ENCODE results near the gene CAPRIN1. TPM values are rescaled to one million over a fixed set of nuclear protein-coding genes. Genes with fewer than 3 reads are reported as not detected.

Gene CAPRIN1
- total RNA-seq, 1 experiment from 2014 or later: 287 TPM

DNA sequence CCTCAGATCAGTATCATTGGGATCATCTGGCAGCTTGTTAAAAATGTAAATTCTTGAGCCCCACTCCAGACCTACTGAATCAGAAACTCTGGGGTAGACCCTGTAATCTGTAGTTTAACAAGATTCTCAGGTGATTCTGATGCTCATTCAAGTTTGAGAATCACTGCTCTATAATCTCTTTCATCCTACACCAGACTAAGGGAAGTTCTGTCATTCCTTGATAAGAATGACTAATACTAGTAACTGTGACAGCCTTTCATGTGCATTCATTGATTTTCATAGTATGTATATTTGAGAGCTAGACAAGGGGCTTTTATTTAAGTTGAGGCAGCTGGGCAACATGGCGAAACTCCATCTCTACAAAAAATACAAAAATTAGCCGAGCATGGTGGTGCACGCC, 83.9 kb downstream of the CAPRIN1 start:
- Histone ChIP-seq H3K9me3 (replicated peaks) (no peaks in the 10 kb centered on the region), H3K36me3 (peaks cover 34% of the 10 kb centered on the region), H3K27me3 (no peaks in the 10 kb centered on the region), H3K27ac (no peak overlapping the region), H3K4me3 (no peak overlapping the region), H3K4me1 (no peaks in the 10 kb centered on the region)
- DNase-seq: no peak

DNA sequence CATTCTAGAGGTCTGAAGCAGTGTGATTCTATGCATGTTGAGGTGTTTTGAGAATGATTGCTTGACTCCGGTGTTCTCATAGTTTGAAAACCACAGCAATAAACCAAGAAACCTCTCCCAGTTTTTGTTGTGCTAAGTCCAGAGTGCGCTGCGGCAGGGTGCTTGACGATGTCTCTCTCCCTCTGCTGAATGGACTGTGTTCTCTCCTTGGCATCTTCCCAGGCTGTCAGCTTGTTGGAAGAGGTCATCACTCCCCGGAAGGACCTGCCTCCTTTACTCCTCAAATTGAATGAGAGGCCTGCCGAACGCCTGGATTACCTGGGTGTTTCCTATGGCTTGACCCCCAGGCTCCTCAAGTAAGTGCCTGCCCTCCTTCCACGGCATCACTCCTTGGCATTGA, 84.9 kb downstream of the CAPRIN1 start:
- Histone ChIP-seq H3K9me3 (replicated peaks) (no peaks in the 10 kb centered on the region), H3K4me1 (no peaks in the 10 kb centered on the region)

DNA sequence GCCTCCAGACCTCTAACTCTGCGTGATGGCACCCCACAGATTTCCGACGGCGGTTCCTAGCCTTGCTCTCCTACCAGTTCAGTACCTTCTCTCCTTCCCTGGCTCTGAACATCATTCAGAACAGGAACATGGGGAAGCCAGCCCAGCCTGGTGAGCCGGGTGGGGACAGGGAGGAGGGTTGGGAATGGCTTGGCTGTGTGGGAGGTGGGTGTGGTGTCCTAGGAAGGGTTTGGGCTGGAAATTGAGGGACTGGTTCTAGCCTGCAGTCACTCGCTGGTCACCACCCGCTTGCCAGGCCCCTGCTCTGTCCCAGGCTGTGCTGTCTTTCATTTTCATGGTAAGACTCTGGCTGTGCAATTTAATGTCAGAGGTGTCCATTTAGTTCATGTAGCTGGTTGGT, 87.8 kb downstream of the CAPRIN1 start:
- H3K9me3 ChIP-seq (replicated peaks): no peaks in the 10 kb centered on the region
- H3K4me1 ChIP-seq: no peaks in the 10 kb centered on the region
- peaks cover 61% of the 10 kb centered on the region for H3K36me3 ChIP-seq
- H3K4me3 ChIP-seq: no peak overlapping the region
- H3K27ac ChIP-seq: no peak overlapping the region
- DNase-seq: no peak
- H3K27me3 ChIP-seq: no peaks in the 10 kb centered on the region

More for the DNA sequence above, 84.9 kb downstream of the CAPRIN1 start:
- Histone ChIP-seq H3K4me3 (no peak overlapping the region), H3K27me3 (no peaks in the 10 kb centered on the region), H3K27ac (no peak overlapping the region), H3K36me3 (peaks cover 43% of the 10 kb centered on the region)
- no peak for DNase-seq

DNA sequence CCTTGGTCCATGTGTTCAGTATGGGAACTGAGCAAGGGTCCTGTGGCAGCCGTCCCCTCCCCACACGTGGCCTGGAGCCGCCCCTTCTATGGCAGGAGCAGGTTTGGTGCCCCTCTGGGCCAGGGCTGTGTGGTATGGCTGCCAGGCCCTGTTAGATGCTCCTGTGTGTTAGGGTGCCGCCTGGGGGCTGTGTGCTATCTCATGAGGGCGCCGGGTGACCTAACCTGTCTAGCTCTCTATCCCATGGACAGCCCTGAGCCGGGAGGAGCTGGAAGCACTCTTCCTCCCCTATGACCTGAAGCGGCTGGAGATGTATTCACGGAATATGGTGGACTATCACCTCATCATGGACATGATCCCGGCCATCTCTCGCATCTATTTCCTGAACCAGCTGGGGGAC, 88.6 kb downstream of the CAPRIN1 start:
- no peak overlapping the region for H3K27ac ChIP-seq
- no peaks in the 10 kb centered on the region for H3K9me3 ChIP-seq (replicated peaks)
- peaks cover 59% of the 10 kb centered on the region for H3K36me3 ChIP-seq
- DNase-seq: no peak
- no peaks in the 10 kb centered on the region for H3K4me1 ChIP-seq
- no peak overlapping the region for H3K4me3 ChIP-seq
- no peaks in the 10 kb centered on the region for H3K27me3 ChIP-seq

DNA sequence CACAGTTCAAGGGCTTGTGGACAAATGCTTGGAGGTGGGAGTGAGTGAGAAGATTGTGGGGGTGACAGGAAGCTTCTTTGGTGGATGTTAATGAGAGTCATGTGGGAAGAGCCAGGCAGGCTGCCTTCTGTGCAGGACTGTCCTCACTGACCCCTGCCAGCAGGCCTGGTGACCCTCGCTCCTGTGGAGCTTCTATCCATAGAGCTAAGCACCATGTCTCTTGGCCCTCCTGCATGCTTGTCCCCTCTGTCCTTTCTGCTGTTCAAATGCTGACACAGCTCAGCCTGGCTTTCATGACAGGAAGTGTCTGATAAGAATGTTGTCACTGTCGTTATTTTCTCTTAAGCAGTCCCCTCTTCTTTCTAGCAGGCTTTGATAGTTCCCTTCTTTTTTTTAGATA, 91.5 kb downstream of the CAPRIN1 start:
- H3K27me3 ChIP-seq: no peaks in the 10 kb centered on the region
- no peaks in the 10 kb centered on the region for H3K9me3 ChIP-seq (replicated peaks)
- no peak for DNase-seq
- no peak overlapping the region for H3K27ac ChIP-seq
- H3K4me3 ChIP-seq: no peak overlapping the region
- H3K4me1 ChIP-seq: no peaks in the 10 kb centered on the region
- peaks cover 53% of the 10 kb centered on the region for H3K36me3 ChIP-seq

DNA sequence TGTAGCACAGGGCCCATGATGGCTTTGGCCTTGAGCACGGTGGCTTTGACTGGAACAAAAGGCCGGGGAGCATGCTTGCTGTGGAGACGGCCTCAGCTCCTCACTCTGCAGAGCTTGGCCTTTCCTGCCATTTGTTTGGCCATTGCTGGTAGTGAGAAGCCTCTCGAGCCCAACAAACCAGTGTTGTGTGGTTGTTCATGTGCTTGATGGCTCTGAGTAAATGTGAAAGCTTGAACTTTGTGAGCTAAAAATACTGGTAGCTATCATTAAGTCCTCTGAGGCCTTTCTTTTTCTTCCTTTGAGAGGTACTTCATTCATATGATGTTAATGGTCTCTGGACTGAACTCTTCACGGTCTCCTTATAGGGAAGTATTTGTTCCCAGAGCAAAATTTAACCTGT, 93.5 kb downstream of the CAPRIN1 start:
- H3K4me3 ChIP-seq: no peak overlapping the region
- no peak overlapping the region for H3K27ac ChIP-seq
- peaks cover 57% of the 10 kb centered on the region for H3K36me3 ChIP-seq
- no peak for DNase-seq
- H3K9me3 ChIP-seq (replicated peaks): no peaks in the 10 kb centered on the region
- no peaks in the 10 kb centered on the region for H3K4me1 ChIP-seq
- H3K27me3 ChIP-seq: no peaks in the 10 kb centered on the region

DNA sequence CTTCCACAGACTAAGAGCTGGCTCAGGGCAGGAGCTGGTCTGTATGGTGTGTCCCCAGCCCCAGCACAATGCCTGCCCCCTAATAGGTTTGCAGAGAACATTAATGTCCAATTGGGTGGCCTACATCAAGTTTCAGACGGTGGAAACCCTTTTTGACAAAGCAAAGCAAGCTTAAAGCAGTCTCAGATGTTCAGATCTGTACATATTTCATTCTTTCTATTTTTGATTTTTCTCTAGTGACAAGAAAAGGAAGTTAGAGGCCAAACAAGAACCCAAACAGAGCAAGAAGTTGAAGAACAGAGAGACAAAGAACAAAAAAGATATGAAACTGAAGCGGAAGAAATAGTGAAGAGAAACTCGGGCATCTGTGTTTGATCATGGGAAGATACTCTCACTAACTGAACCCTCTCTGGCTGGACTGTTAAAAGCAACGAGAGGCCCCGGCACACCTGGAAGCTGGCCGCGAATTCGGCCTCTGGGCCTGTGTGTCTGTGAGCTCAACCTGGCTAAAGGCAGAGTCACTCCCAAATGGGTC, 94.4 kb downstream of the CAPRIN1 start:
- Histone ChIP-seq H3K9me3 (replicated peaks) (no peaks in the 10 kb centered on the region), H3K27me3 (no peaks in the 10 kb centered on the region), H3K4me1 (no peaks in the 10 kb centered on the region), H3K4me3 (no peak overlapping the region), H3K27ac (no peak overlapping the region), H3K36me3 (peaks cover 50% of the 10 kb centered on the region)
- DNase-seq: no peak

DNA sequence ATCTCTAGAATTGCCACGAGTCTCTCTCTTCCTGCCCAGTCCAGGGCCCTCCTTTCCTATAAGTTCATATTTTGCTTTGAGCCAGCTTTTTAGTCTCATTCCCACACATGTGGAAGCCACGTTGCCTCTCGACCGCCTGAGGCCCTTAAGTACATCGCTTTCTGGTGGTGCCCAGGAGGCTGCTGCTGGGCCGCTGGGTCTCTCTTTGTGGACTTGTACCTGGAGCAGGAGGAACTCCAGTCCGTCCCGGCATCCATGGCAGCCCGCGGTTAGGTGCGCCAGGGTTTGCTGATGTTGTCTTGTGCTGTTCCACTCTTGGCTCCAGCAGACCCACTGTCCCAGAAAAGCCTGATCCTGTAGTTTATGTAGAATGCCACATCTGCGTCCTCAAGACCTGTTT, 94.9 kb downstream of the CAPRIN1 start:
- Histone ChIP-seq H3K27me3 (no peaks in the 10 kb centered on the region), H3K36me3 (peaks cover 46% of the 10 kb centered on the region), H3K4me3 (no peak overlapping the region), H3K4me1 (no peaks in the 10 kb centered on the region), H3K27ac (no peak overlapping the region), H3K9me3 (replicated peaks) (no peaks in the 10 kb centered on the region)
- DNase-seq: no peak

DNA sequence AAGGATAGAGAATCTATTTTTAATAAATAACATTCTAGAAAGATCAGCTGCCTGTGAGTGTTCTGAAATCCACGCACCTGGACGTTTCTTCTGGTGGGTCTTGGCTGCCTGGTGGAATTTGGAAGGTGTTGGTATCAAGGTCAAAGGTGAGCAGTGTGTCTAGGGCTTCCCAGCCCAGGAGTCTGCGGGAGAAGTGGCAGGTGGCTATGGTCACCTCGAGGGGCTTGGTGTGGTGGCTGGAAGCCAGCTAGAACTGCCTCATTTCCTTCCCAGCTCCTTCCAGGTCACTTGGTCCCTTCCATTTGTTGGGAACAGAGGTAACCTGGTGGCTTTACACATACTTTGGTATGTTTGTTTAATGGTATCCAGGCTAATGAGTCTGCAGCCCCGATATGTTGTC, 95.3 kb downstream of the CAPRIN1 start:
- DNase-seq: no peak
- Histone ChIP-seq H3K27me3 (no peaks in the 10 kb centered on the region), H3K4me1 (no peaks in the 10 kb centered on the region), H3K4me3 (no peak overlapping the region), H3K9me3 (replicated peaks) (no peaks in the 10 kb centered on the region), H3K27ac (no peak overlapping the region), H3K36me3 (peaks cover 41% of the 10 kb centered on the region)

DNA sequence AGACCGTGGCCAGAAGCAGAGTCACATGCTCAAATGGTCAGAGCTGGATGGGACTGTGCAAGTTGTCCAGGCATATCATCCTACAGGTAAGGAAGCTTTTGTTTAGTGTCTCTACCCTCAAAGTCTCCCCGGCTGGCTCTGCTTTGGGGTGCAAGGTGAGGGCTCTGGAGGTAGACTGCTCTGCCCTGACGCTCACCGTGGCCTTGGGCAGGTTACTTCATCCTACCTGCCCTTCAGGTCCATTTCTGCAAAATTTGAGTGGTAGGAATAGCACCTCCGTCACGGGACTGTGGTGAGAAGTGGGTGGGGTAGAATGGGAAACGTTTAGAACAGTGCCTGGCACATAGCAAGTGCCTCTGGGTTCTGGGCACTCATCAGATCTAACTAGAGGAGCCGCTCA, 96.0 kb downstream of the CAPRIN1 start:
- Histone ChIP-seq H3K4me3 (no peak overlapping the region), H3K9me3 (replicated peaks) (no peaks in the 10 kb centered on the region), H3K27me3 (no peaks in the 10 kb centered on the region), H3K27ac (no peak overlapping the region), H3K4me1 (no peaks in the 10 kb centered on the region), H3K36me3 (peaks cover 34% of the 10 kb centered on the region)
- no peak for DNase-seq

DNA sequence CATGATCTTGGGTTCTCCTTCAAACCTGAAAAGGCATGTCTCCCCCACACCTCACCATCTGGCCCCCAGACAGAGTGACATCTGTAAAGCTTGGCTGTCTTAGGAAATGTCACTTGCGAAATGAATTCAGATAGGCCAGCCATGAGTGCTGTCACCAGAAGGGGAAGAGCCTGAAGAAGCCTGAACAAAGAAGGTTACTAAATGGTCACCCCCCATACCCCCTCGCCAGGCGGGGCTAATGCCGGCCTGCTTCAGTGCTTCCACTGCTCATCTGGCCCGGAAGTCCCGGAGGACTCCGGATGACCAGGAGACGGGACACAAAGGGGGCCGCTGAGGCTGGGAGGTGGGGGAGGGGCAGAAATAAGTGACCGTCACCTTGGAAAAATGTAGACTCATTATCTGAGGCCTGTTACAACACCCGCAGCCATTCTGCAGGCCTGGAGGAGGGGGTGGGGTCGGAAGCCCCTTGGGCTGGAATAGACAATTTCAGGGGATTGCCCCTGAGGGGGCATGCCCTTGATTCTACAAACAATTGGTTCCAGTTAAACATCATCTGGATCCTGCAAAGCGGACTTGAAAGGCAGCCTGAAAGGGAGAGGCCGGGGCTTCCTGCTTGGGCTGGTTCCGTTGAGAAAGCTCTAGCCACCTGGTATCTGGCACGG, 97.1 kb downstream of the CAPRIN1 start:
- Histone ChIP-seq H3K27ac (no peak overlapping the region), H3K4me1 (no peaks in the 10 kb centered on the region)

DNA sequence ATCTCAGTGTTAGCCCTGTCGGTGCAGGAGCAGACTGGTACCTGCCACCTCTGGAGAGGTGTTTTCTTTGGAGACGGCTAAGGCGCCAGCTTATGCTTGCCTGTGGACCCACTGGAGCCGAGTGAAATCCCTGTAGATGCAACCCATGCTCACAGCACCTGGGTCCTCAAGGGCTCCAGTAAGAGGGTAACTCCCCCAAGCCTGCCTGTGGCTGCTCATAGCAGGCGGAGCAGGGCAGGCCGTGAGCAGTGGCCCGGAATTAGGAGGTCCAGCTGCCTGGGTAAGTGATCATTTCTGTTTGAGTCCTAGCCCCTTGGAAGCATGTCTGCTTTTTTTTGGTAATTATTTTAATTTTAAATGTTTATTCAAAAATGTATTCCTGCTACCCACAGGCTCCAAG, 97.7 kb downstream of the CAPRIN1 start:
- no peaks in the 10 kb centered on the region for H3K9me3 ChIP-seq (replicated peaks)
- H3K27ac ChIP-seq: no peak overlapping the region
- no peaks in the 10 kb centered on the region for H3K27me3 ChIP-seq
- H3K4me3 ChIP-seq: no peak overlapping the region
- peaks cover 19% of the 10 kb centered on the region for H3K36me3 ChIP-seq
- no peaks in the 10 kb centered on the region for H3K4me1 ChIP-seq
- DNase-seq: no peak

More for the DNA sequence above, 97.1 kb downstream of the CAPRIN1 start:
- peaks cover 24% of the 10 kb centered on the region for H3K36me3 ChIP-seq
- DNase-seq: no peak
- no peaks in the 10 kb centered on the region for H3K27me3 ChIP-seq
- H3K4me3 ChIP-seq: no peak overlapping the region
- no peaks in the 10 kb centered on the region for H3K9me3 ChIP-seq (replicated peaks)

DNA sequence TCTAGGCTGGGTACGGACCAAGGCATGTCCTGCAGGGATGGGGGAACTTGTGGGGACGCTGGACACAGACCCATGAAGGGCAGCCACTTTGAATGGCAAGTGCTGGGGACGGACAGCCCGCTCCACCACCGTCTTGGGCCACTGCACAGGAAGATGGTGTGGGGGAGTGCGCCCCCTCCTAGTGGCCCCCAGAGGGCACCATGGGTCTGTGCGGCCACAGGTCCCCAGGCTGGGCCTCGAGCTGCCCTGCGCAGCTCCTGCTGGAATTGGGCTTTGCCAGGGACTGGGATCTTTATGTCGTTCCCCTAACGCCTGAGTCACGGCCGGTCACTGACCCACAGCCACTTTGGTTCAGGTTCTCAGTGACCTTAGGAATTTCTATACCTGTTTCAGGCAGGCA, 98.3 kb downstream of the CAPRIN1 start:
- DNase-seq: peak in 1 of 2 experiments; percentile 34
- Histone ChIP-seq H3K27me3 (no peaks in the 10 kb centered on the region), H3K9me3 (replicated peaks) (no peaks in the 10 kb centered on the region), H3K4me1 (no peaks in the 10 kb centered on the region), H3K4me3 (no peak overlapping the region), H3K27ac (no peak overlapping the region), H3K36me3 (peaks cover 19% of the 10 kb centered on the region)

DNA sequence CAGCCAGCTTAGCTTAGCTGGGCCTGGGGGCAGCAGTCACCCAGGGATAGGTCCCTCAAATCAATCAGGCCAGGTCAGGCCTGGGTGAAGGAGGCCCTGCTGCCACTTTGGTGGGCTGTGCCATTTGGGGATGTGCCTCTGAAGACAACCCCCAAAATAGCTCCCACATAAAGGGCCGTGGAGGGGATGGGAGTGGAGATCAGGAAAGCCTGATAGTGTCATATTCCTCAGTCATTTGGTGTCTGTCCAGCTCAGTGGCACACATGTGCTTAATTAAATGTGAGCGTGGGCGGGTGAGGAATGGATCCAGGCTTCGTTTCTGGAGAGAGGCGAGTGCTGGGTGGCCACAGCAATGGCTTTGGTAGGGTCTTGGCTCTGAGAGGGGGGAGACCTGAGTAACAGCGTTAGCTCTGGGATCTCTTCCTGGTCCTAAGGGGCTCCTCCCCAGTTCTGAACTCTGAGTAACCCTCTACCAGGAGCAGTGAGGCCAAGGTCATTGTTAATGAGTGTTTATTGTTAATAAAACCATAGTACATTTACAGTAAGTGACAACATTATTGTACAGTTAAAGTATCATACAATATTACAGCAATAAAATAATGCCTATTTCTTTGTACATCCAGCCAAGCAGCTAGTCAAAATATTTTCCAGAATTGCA, 99.1 kb downstream of the CAPRIN1 start:
- Histone ChIP-seq H3K27ac (no peak overlapping the region), H3K4me1 (no peaks in the 10 kb centered on the region)

More for the DNA sequence above, 99.1 kb downstream of the CAPRIN1 start:
- Histone ChIP-seq H3K36me3 (peaks cover 19% of the 10 kb centered on the region), H3K4me3 (no peak overlapping the region), H3K27me3 (no peaks in the 10 kb centered on the region), H3K9me3 (replicated peaks) (no peaks in the 10 kb centered on the region)
- no peak for DNase-seq

Measured in SJCRH30 (cell line).